Transverse colon (tissue), 4 donors: Measurements from ENCODE around the gene TANGO6. TPM values are rescaled to one million over a fixed set of nuclear protein-coding genes. Genes with fewer than 3 reads are reported as not detected.

Experiments
- DNase-seq: peaks from one replicate; pipeline ENCODE4 v3.0.0-alpha.2; 2019
- H3K27ac ChIP-seq, 4 donors: fragments of 200-600 bp; sonication (generic); 2 replicates each; pipeline ENCODE4 v1.5.1; 2016 to 2018; ENCODE audit warnings: inconsistent platforms in 4 of 4
- H3K27me3 ChIP-seq: fragments of 200-600 bp; sonication (generic); 2 replicates; pipeline ENCODE4 v1.5.1; 2017; ENCODE audit warnings: inconsistent platforms
- H3K36me3 ChIP-seq, 4 donors: fragments of 200-600 bp; sonication (generic); 2 replicates each; pipeline ENCODE4 v1.5.1; 2017 to 2019; ENCODE audit warnings: inconsistent platforms in 4 of 4
- H3K4me1 ChIP-seq, 4 donors: fragments of 200-600 bp; sonication (generic); 2 replicates each; pipeline ENCODE4 v1.5.1; 2017 to 2020; ENCODE audit warnings: inconsistent platforms in 4 of 4
- H3K4me3 ChIP-seq, 4 donors: fragments of 200-600 bp; sonication (generic); 1 replicate in 1 of 4; 2 replicates in 3 of 4; pipeline versions ENCODE4 v1.5.1 to v1.6.1; 2017 to 2019; ENCODE audit warnings: inconsistent platforms in 4 of 4
- H3K9me3 ChIP-seq, 2 donors: fragments of 200-600 bp; sonication (generic); 2 replicates each; pipeline ENCODE4 v1.5.1; 2017 to 2019; ENCODE audit warnings: inconsistent platforms in 2 of 2
- EP300 ChIP-seq: sonication (generic); formaldehyde crosslinking; IDR thresholded peaks from one replicate; pipeline ENCODE4 v1.6.1; 2017; ENCODE audit warnings: antibody characterized with exemption, low read depth
- POLR2A ChIP-seq: fragments of 450-650 bp; IDR thresholded peaks from one replicate; pipeline ENCODE4 v1.6.1; 2016; ENCODE audit warnings: antibody characterized with exemption, mild to moderate bottlenecking, moderate library complexity
- POLR2AphosphoS5 ChIP-seq, 3 donors: sonication (generic); formaldehyde crosslinking; IDR thresholded peaks; one replicate each; pipeline ENCODE4 v1.6.1; 2016; ENCODE audit warnings: antibody characterized with exemption in 3 of 3
- WGBS, 2 donors: methylation state at CpG; one replicate each; pipeline ENCODE4 v1.1.5; 2018; ENCODE audit warnings: low coverage in 1 of 2; 5-methylcytosine and 5-hydroxymethylcytosine counted together
- in situ Hi-C, 4 donors: fragments of 200-750 bp; cut with MboI; loops; one replicate each; pipeline versions ENCODE4 v1.15.0 to v1.15.1; 2017; ENCODE audit warnings: low sequenced_read_pairs in 3 of 4, low pct_ligation_motif_present in 1 of 4, low pct_unique_long_range_greater_than_20kb in 1 of 4
- intact Hi-C: fragments of 100-400 bp; cut with DNase I; formaldehyde crosslinking; loops from one replicate; pipeline ENCODE4 v1.15.1; 2023; ENCODE audit warnings: low total_unique reads
- total RNA-seq, 4 donors: library from RNA; depleted of rRNA; stranded (reverse); fragments of >200 nt; gene quantifications; one replicate each; pipeline ENCODE4 v1.1.0, GENCODE V29; 2016
- TF ChIP-seq, protein P1 (sequence below), 5 experiments: fragments of 200-600 bp in 3 of 5; fragments of 450-650 bp in 2 of 5; sonication (generic) in 3 of 5; IDR thresholded peaks; 1 replicate in 2 of 5; 2 replicates in 3 of 5; pipeline ENCODE4 v1.5.1; 2016 to 2017; ENCODE audit warnings: antibody characterized with exemption in 5 of 5, inconsistent platforms in 3 of 5, mild to moderate bottlenecking in 2 of 5, moderate library complexity in 1 of 5

The TANGO6 gene
- total RNA-seq, 4 donors from 2014 or later: 10.6 to 55.4 (median 22.8) TPM

DNA sequence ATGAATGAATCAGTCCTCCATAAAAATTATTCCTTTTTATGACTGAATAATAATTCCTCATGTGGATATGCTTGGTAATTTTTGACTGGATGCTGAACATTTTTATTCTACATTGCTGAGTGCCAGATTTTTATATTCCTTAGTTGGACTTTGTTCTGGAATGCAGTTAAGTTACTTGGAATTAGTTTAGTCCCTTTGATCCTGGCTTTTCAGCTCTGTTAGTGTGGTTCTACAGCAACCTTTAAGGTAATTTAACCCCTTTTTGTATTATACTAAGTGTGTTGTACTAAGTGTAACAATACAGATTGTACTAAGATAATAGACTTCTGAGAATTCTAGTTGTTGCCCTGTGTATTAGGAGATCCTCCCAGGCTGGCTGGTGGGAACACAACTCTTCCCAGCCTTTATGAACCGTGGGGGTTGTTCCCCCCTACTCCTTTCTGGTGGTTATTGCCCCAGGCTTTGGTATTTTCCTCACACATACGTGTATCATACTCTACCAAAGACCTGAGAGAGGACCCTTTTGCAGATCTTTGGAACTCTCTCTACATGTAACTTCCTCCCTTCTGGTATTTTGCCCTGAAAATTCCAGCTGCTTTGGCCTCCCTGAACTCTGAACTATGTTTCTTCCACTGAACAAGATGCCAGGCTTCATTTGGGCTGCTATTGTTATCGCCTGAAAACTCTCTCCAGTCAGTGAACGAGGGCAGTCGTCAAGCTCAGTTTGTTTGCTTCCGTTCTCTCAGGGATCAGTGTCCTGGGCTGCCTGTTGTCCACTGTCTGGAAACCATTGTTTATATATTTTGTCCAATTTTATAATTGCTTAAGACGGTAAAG is 30.5 kb downstream of the TANGO6 start:
- Histone ChIP-seq H3K9me3 (no peaks in the 10 kb centered on the region), H3K36me3 (peaks cover 0 to 7% (median 2%) of the 10 kb centered on the region in 4 donors), H3K4me3 (no peak overlapping the region), H3K27ac (peak overlapping the region; percentile 47 to 61 (median 50)), H3K4me1 (peaks cover 0 to 11% (median 8%) of the 10 kb centered on the region in 4 donors), H3K27me3 (no peaks in the 10 kb centered on the region)
- intact Hi-C loops (no loop called here), in situ Hi-C loops (loop anchor here in 1 of 4 donors (25.0 kb wide), 1 partner anchor 388 kb away; no protein-coding TSS in a partner anchor)
- 52 to 62% methylated on average over 5 to 7 of the region's 7 CpGs for WGBS, 2 donors
- TF ChIP-seq EP300 (no peak), POLR2AphosphoS5 (IDR thresholded peaks at IDR 0.05) (peak in 1 of 3 donors; percentile 48)
- DNase-seq: no peak

DNA sequence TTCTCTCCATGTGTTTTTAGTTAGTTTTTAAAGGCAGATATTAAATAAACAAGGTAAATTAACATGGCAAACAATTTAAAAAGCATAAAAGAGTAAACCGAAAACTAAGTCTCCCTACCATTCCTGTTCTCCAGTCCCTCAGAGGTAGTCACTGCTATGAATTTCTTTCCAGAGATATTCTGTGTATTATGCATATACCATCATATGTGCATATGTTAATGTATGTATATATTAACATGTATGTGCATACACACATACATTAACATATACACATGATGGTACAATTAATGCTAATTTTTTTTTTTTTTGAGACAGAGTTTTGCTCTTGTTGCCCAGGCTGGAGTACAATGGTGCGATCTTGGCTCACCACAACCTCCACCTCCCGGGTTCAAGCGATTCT is 32.5 kb downstream of the TANGO6 start:
- Histone ChIP-seq H3K36me3 (peaks cover 0 to 16% (median 4%) of the 10 kb centered on the region in 4 donors), H3K9me3 (no peaks in the 10 kb centered on the region), H3K27me3 (no peaks in the 10 kb centered on the region), H3K4me3 (no peak overlapping the region), H3K4me1 (peaks cover 0 to 11% (median 8%) of the 10 kb centered on the region in 4 donors), H3K27ac (no peak overlapping the region)
- DNase-seq: no peak
- intact Hi-C loops (loop anchor here (5.0 kb wide), 1 partner anchor 504 kb away; no protein-coding TSS in a partner anchor), in situ Hi-C loops (loop anchor here in 1 of 4 donors (25.0 kb wide), 1 partner anchor 411 kb away; no protein-coding TSS in a partner anchor)
- TF ChIP-seq POLR2A (no peak), EP300 (no peak), POLR2AphosphoS5 (IDR thresholded peaks at IDR 0.05) (no peak)
- TF ChIP-seq, protein P1, sequence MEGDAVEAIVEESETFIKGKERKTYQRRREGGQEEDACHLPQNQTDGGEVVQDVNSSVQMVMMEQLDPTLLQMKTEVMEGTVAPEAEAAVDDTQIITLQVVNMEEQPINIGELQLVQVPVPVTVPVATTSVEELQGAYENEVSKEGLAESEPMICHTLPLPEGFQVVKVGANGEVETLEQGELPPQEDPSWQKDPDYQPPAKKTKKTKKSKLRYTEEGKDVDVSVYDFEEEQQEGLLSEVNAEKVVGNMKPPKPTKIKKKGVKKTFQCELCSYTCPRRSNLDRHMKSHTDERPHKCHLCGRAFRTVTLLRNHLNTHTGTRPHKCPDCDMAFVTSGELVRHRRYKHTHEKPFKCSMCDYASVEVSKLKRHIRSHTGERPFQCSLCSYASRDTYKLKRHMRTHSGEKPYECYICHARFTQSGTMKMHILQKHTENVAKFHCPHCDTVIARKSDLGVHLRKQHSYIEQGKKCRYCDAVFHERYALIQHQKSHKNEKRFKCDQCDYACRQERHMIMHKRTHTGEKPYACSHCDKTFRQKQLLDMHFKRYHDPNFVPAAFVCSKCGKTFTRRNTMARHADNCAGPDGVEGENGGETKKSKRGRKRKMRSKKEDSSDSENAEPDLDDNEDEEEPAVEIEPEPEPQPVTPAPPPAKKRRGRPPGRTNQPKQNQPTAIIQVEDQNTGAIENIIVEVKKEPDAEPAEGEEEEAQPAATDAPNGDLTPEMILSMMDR (IDR thresholded peaks at IDR 0.05): no peak
- 82 to 98% methylated on average over 4 of the region's 4 CpGs for WGBS, 2 donors

DNA sequence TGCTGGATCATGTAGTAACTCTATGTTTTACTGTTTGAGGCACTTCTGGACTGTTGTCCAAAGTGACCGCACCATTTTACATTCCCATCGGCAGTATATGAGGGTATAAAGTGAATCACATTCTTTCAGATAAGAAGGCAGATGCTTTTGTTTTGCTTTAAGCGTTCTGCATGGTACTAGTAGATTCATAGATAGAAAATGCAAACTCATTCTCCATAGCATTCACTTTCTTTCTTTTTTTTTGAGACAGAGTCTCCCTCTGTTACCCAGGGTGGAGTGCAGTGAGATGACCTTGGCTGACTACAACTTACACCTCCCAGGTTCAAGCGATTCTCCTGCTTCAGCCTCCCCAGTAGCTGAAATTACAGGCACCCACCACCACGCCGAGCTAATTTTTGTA is 40.4 kb downstream of the TANGO6 start:
- Histone ChIP-seq H3K36me3 (peaks cover 0 to 24% (median 0%) of the 10 kb centered on the region in 4 donors), H3K27me3 (no peaks in the 10 kb centered on the region), H3K4me1 (no peaks in the 10 kb centered on the region), H3K4me3 (no peak overlapping the region), H3K27ac (no peak overlapping the region), H3K9me3 (no peaks in the 10 kb centered on the region)
- TF ChIP-seq POLR2AphosphoS5 (IDR thresholded peaks at IDR 0.05) (no peak), POLR2A (no peak), EP300 (no peak)
- TF ChIP-seq, protein P1 (IDR thresholded peaks at IDR 0.05): no peak
- in situ Hi-C loops (loop anchor here in 1 of 4 donors (25.0 kb wide), 1 partner anchor 404 kb away; no protein-coding TSS in a partner anchor), intact Hi-C loops (no loop called here)
- 95 to 96% methylated on average over 6 of the region's 6 CpGs for WGBS, 2 donors
- no peak for DNase-seq

DNA sequence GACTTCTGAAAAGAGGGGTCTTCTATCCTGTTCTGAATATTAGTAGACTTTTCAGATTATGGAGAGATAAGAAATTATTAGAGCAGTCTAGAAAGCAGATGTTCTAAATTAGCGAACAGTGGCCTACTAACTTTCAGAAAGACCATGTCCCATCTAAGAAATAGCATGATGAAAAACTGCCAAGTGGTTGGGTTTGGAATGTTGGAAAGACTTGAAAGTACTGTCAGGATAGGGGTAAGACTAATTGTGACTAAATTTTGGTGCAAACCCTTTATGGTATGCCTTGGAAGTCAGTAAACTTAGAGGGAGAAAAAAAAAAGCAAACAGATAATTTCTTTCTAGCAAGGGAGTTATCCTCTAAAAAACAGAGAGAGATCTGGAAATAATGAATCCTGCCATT is 41.1 kb downstream of the TANGO6 start:
- Histone ChIP-seq H3K9me3 (no peaks in the 10 kb centered on the region), H3K27ac (no peak overlapping the region), H3K4me1 (no peaks in the 10 kb centered on the region), H3K36me3 (peaks cover 0 to 24% (median 0%) of the 10 kb centered on the region in 4 donors), H3K4me3 (no peak overlapping the region), H3K27me3 (no peaks in the 10 kb centered on the region)
- DNase-seq: no peak
- 81% methylated on average over 1 of the region's 1 CpG; no CpG with 5 or more reads in 1 of the 2 donors for WGBS, 2 donors
- in situ Hi-C loops: loop anchor here in 1 of 4 donors (25.0 kb wide), 1 partner anchor 403 kb away; no protein-coding TSS in a partner anchor
- intact Hi-C loops: no loop called here
- TF ChIP-seq, protein P1 (IDR thresholded peaks at IDR 0.05): no peak
- TF ChIP-seq POLR2AphosphoS5 (IDR thresholded peaks at IDR 0.05) (no peak), POLR2A (no peak), EP300 (no peak)
